Endothelial cell of umbilical vein (primary cell): ENCODE results near the gene L3MBTL4.

Source experiments
- CTCF ChIP-seq, 2 donors: IDR thresholded peaks; 1 replicate in 1 of 2; 2 replicates in 1 of 2; pipeline ENCODE4 v1.5.1; 2011; ENCODE audit warnings: low read length in 2 of 2, mild to moderate bottlenecking in 2 of 2, moderate library complexity in 2 of 2, control low read depth in 1 of 2, inconsistent platforms in 1 of 2, low read depth in 1 of 2; ENCODE audit not compliant: insufficient read depth in 1 of 2; ENCODE audit errors: extremely low read depth in 1 of 2
- EZH2 ChIP-seq: IDR thresholded peaks from 2 replicates; pipeline ENCODE4 v1.6.1; 2012; ENCODE audit warnings: borderline replicate concordance, low read depth, mild to moderate bottlenecking, moderate library complexity, low read length, inconsistent platforms; ENCODE audit not compliant: severe bottlenecking
- FOS ChIP-seq: IDR thresholded peaks from 2 replicates; pipeline ENCODE4 v1.6.1; 2011; ENCODE audit warnings: mild to moderate bottlenecking, low read length, moderate library complexity, borderline replicate concordance; ENCODE audit not compliant: insufficient read depth
- GATA2 ChIP-seq: IDR thresholded peaks from 2 replicates; pipeline ENCODE4 v1.7.0; 2011; ENCODE audit warnings: low read depth, mild to moderate bottlenecking, moderate library complexity, mixed read lengths, low read length; ENCODE audit not compliant: insufficient read length, insufficient read depth
- JUN ChIP-seq: IDR thresholded peaks from 2 replicates; pipeline ENCODE4 v1.6.1; 2011; ENCODE audit warnings: borderline replicate concordance, low read depth; ENCODE audit not compliant: insufficient read length, insufficient read depth
- POLR2A ChIP-seq: IDR thresholded peaks from 2 replicates; pipeline ENCODE4 v1.6.1; 2012; ENCODE audit warnings: low read depth, mild to moderate bottlenecking, control low read depth, low read length
- POLR2AphosphoS5 ChIP-seq: IDR thresholded peaks from 2 replicates; pipeline ENCODE4 v1.6.1; 2012; ENCODE audit warnings: low read depth, mild to moderate bottlenecking, control low read depth, low read length, moderate library complexity; ENCODE audit not compliant: insufficient read depth
- TF ChIP-seq, protein P1 (sequence below): IDR thresholded peaks from 2 replicates; pipeline ENCODE4 v1.6.1; 2011; ENCODE audit not compliant: insufficient read depth, insufficient read length

DNA sequence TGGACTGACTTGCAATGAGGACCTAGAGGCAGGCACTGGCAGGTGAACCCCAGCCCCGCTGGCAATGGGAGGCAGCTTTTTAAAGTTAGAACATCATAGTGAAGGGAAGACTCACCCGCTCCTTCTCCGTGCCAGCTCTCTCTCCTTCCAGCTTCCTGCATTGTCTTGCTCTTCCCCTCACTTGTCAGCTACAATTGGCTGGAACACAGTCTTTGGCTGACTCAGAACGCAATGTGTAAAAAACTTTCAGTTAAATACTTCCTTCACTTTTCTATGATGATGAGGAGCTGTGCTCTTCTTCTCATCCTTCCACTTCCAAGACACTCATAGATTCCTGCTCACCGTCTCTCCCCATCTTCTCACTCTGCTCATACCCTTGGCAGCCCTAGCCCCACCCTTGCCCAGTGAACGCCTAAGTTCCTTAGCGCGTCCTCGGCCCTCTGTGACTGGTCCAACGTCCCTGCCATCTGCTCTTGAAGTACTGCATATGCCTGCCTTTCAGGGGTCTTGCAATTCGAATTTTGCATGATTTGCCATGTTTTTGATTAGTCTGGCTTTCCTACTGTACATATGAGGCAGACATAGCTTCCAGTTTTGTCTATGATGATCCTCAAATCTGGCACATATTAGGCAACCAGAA lies 401.4 kb downstream of the L3MBTL4 start:
- TF ChIP-seq CTCF (IDR thresholded peaks at IDR 0.05; ENCODE audit: extremely low read depth in 1 of 2, insufficient read depth in 1 of 2, low read depth in 1 of 2, low read length in 2 of 2) (no peak), POLR2AphosphoS5 (no peak), POLR2A (no peak), GATA2 (no peak), EZH2 (no peak), FOS (no peak), JUN (no peak)
- TF ChIP-seq, protein P1, sequence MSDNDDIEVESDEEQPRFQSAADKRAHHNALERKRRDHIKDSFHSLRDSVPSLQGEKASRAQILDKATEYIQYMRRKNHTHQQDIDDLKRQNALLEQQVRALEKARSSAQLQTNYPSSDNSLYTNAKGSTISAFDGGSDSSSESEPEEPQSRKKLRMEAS = no peak
